ENCODE measurements around the gene DOCK9. TPM values are rescaled to one million over a fixed set of nuclear protein-coding genes. Genes with fewer than 3 reads are reported as not detected.

DOCK9 gene
- total RNA-seq, 2 donors from 2014 or later, result 107 to 117 TPM

GRCh38 chr13:98998831-98999638, 21.2 kb upstream of the DOCK9 start:
- H3K27ac ChIP-seq, result no peak overlapping the region
- DNase-seq (ENCODE audit: low spot score), result no peak
- intact Hi-C loops (cut with DNase I), result no loop called here

DNA sequence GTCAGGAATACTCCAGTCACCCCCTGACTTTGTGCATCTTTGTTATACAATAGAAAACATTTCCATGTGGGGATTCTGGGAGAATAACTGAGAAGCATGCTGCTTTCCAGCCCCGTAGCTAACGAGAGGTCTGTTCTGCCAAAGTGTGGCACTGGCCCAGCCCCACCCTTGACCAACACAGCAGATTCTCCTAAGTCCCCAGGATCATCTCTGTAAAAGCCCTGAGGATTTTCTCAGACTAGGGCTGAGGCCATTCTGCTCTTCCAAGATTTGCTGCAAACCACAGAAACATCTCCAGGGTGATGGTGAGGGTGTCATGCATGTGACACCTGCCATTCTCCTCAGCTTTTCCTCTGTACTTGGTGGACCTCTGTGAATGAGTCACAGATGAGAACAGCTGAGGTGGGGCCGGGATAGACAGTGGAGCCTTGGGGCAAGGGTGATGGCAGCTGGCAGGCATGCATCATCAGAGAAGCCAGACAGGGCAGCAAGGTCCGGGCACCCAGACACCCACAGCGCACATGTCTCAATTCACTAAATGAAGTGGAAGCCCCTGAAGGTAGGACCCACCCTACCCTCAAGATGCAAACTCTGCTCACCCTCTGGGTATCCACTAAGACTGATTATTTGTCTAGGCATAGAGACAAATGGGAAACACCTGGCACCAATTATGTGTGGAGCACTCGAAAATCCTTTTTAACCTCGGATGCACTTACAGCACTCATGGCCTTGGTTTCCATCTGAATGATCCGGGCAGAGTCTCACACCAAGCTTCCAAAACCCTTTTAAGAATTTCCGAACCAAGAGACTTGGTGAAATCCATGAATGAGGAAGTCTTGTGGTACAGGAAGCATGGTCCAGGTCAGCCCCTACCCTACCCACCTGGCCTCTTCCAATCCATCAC, 20.1 kb upstream of the DOCK9 start:
- peaks cover 1% of the 10 kb centered on the region for H3K4me1 ChIP-seq (replicated peaks)
- DNase-seq (ENCODE audit: low spot score), result no peak
- no peak overlapping the region for H3K4me3 ChIP-seq
- no peaks in the 10 kb centered on the region for H3K27me3 ChIP-seq (replicated peaks; ENCODE audit: insufficient read depth)
- WGBS, result 66% methylated on average over 9 of the region's 9 CpGs
- H3K9me3 ChIP-seq, result no peaks in the 10 kb centered on the region
- TF ChIP-seq, protein P1, sequence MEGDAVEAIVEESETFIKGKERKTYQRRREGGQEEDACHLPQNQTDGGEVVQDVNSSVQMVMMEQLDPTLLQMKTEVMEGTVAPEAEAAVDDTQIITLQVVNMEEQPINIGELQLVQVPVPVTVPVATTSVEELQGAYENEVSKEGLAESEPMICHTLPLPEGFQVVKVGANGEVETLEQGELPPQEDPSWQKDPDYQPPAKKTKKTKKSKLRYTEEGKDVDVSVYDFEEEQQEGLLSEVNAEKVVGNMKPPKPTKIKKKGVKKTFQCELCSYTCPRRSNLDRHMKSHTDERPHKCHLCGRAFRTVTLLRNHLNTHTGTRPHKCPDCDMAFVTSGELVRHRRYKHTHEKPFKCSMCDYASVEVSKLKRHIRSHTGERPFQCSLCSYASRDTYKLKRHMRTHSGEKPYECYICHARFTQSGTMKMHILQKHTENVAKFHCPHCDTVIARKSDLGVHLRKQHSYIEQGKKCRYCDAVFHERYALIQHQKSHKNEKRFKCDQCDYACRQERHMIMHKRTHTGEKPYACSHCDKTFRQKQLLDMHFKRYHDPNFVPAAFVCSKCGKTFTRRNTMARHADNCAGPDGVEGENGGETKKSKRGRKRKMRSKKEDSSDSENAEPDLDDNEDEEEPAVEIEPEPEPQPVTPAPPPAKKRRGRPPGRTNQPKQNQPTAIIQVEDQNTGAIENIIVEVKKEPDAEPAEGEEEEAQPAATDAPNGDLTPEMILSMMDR (IDR thresholded peaks at IDR 0.05), result no peak
- TF ChIP-seq POLR2AphosphoS5 (IDR thresholded peaks at IDR 0.05), result no peak
- TF ChIP-seq POLR2A (IDR thresholded peaks at IDR 0.05), result no peak
- H3K27ac ChIP-seq, result no peak overlapping the region
- intact Hi-C loops (cut with DNase I), result no loop called here
- no peaks in the 10 kb centered on the region for H3K36me3 ChIP-seq

More at GRCh38 chr13:98998831-98999638, 21.2 kb upstream of the DOCK9 start:
- 63% methylated on average over 8 of the region's 8 CpGs for WGBS
- no peaks in the 10 kb centered on the region for H3K27me3 ChIP-seq (replicated peaks; ENCODE audit: insufficient read depth)
- no peak overlapping the region for H3K4me3 ChIP-seq
- H3K9me3 ChIP-seq, result no peaks in the 10 kb centered on the region
- no peaks in the 10 kb centered on the region for H3K36me3 ChIP-seq
- TF ChIP-seq POLR2AphosphoS5 (IDR thresholded peaks at IDR 0.05) (no peak), POLR2A (IDR thresholded peaks at IDR 0.05) (no peak)
- TF ChIP-seq, protein P1 (IDR thresholded peaks at IDR 0.05), result no peak
- peaks cover 3% of the 10 kb centered on the region for H3K4me1 ChIP-seq (replicated peaks)

GRCh38 chr13:98997011-98997730, 19.3 kb upstream of the DOCK9 start:
- Histone ChIP-seq H3K27ac (no peak overlapping the region), H3K36me3 (no peaks in the 10 kb centered on the region), H3K4me1 (replicated peaks) (no peaks in the 10 kb centered on the region), H3K9me3 (no peaks in the 10 kb centered on the region), H3K27me3 (replicated peaks; ENCODE audit: insufficient read depth) (no peaks in the 10 kb centered on the region), H3K4me3 (no peak overlapping the region)
- DNase-seq (ENCODE audit: low spot score), result no peak
- TF ChIP-seq POLR2A (IDR thresholded peaks at IDR 0.05) (no peak), POLR2AphosphoS5 (IDR thresholded peaks at IDR 0.05) (no peak)
- TF ChIP-seq, protein P1 (IDR thresholded peaks at IDR 0.05), result no peak
- intact Hi-C loops (cut with DNase I), result no loop called here
- WGBS, result 85% methylated on average over 11 of the region's 11 CpGs

- WGBS, result 99% methylated on average over 5 of the region's 5 CpGs
- Histone ChIP-seq H3K27me3 (replicated peaks; ENCODE audit: insufficient read depth) (no peaks in the 10 kb centered on the region), H3K27ac (no peak overlapping the region), H3K4me3 (no peak overlapping the region), H3K9me3 (no peaks in the 10 kb centered on the region), H3K4me1 (replicated peaks) (no peaks in the 10 kb centered on the region), H3K36me3 (no peaks in the 10 kb centered on the region)
- intact Hi-C loops (cut with DNase I), result no loop called here
- no peak for DNase-seq (ENCODE audit: low spot score)
- TF ChIP-seq POLR2AphosphoS5 (IDR thresholded peaks at IDR 0.05) (no peak), POLR2A (IDR thresholded peaks at IDR 0.05) (no peak)
- TF ChIP-seq, protein P1 (IDR thresholded peaks at IDR 0.05), result no peak
Observed at GRCh38 chr13:98996046-98996445, 18.2 kb upstream of the DOCK9 start.

All from prostate gland (tissue), 2 donors.